Type B pancreatic cell (in vitro differentiated cells): ENCODE results near the gene SPEF1. TPM values are rescaled to one million over a fixed set of nuclear protein-coding genes. Genes with fewer than 3 reads are reported as not detected.
A peak's percentile ranks its signal among the peaks of the same experiment; 100 is the strongest.

Experiments used
- DNase-seq: peaks from one replicate; pipeline ENCODE4 v3.0.0; 2021; ENCODE audit warnings: mixed read lengths; ENCODE audit not compliant: unreplicated experiment; ENCODE audit errors: extremely low spot score
- H3K27ac Mint-ChIP-seq: 2 replicates; pipeline ENCODE4 v1.8.0; 2021; ENCODE audit warnings: mild to moderate bottlenecking, mixed read lengths
- H3K27me3 Mint-ChIP-seq: 2 replicates; pipeline ENCODE4 v1.8.0; 2021; ENCODE audit warnings: mixed read lengths
- H3K36me3 Mint-ChIP-seq: 2 replicates; pipeline ENCODE4 v1.8.0; 2021; ENCODE audit warnings: mixed read lengths
- H3K4me1 Mint-ChIP-seq: one replicate; pipeline ENCODE4 v1.8.0; 2021; ENCODE audit warnings: mixed read lengths; ENCODE audit not compliant: unreplicated experiment
- H3K4me3 Mint-ChIP-seq: 2 replicates; pipeline ENCODE4 v1.8.0; 2021; ENCODE audit warnings: mild to moderate bottlenecking, mixed read lengths
- H3K9me3 Mint-ChIP-seq: 2 replicates; pipeline ENCODE4 v1.8.0; 2021; ENCODE audit warnings: mixed read lengths
- CTCF ChIP-seq: fragments of 200-600 bp; sonication (generic); conservative IDR thresholded peaks from 2 replicates; pipeline ENCODE4 v1.5.0; 2021; ENCODE audit warnings: antibody characterized with exemption, mild to moderate bottlenecking
- total RNA-seq: library from RNA; stranded (reverse); gene quantifications from 2 replicates; pipeline ENCODE4 v1.2.1, GENCODE V29; 2021; ENCODE audit warnings: low replicate concordance

SPEF1 gene
- total RNA-seq, 1 donor from 2014 or later: 3.0 TPM

DNA sequence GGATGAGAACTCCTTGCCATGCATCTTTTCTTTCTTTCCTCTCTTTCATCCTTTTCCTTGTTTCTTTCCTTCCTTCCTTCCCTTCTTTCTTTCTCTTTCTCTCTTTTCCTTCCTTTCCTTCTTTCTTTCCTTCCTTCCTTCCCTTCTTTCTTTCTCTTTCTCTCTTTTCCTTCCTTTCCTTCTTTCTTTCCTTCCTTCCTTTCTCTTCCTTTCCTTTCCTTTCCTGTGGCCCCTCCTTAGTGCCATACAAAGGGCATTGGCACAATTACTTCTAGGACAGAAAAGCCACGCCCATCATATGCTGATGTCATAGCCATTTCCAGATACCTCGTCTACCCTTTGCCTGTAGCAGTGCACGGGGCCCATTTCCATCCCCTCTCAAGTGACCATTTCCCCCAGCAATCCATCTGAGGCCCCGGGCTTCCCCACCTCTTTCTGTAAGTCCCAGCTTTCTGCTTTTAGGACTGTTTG is 7.5 kb upstream of the SPEF1 start:
- Mint-ChIP-seq H3K4me3 (peak overlapping the region; percentile 68), H3K4me1 (peaks cover 12% of the 10 kb centered on the region), H3K27me3 (peaks cover 3% of the 10 kb centered on the region), H3K36me3 (no peaks in the 10 kb centered on the region), H3K27ac (peak overlapping the region; percentile 73), H3K9me3 (no peaks in the 10 kb centered on the region)
- no peak for DNase-seq
- TF ChIP-seq CTCF: no peak

GRCh38 chr20:3787324-3788014 is 6.2 kb upstream of the SPEF1 start:
- peak overlapping the region; percentile 82 for H3K4me3 Mint-ChIP-seq
- no peak overlapping the region for H3K27ac Mint-ChIP-seq
- H3K27me3 Mint-ChIP-seq: peaks cover 3% of the 10 kb centered on the region
- no peak for TF ChIP-seq CTCF
- H3K36me3 Mint-ChIP-seq: no peaks in the 10 kb centered on the region
- H3K4me1 Mint-ChIP-seq: peaks cover 22% of the 10 kb centered on the region
- no peaks in the 10 kb centered on the region for H3K9me3 Mint-ChIP-seq
- no peak for DNase-seq

GRCh38 chr20:3786665-3787323 is 5.5 kb upstream of the SPEF1 start, which contains the start of gene CENPB:
Gene CENPB, minus strand, starts transcription at chr20:3786740. Its CDS starts 257 bp downstream, at chr20:3786483.
- H3K36me3 Mint-ChIP-seq: no peaks in the 10 kb centered on the region

GRCh38 chr20:3786126-3786484 is 4.9 kb upstream of the SPEF1 start:
- H3K27ac Mint-ChIP-seq: peak overlapping the region; percentile 76
- no peak for DNase-seq
- H3K4me3 Mint-ChIP-seq: peak overlapping the region; percentile 91

More at GRCh38 chr20:3786665-3787323, 5.5 kb upstream of the SPEF1 start, which contains the start of gene CENPB:
- peaks cover 3% of the 10 kb centered on the region for H3K27me3 Mint-ChIP-seq
- peak within 1 kb of the TSS; percentile 91 for H3K4me3 Mint-ChIP-seq
- peak; percentile 91 for TF ChIP-seq CTCF
- H3K27ac Mint-ChIP-seq: peak within 1 kb of the TSS; percentile 76
- peaks cover 25% of the 10 kb centered on the region for H3K4me1 Mint-ChIP-seq
- no peaks in the 10 kb centered on the region for H3K9me3 Mint-ChIP-seq
- peak; percentile 97 for DNase-seq

More at GRCh38 chr20:3786126-3786484, 4.9 kb upstream of the SPEF1 start:
- Mint-ChIP-seq H3K36me3 (no peaks in the 10 kb centered on the region), H3K4me1 (peaks cover 32% of the 10 kb centered on the region), H3K27me3 (peaks cover 6% of the 10 kb centered on the region), H3K9me3 (no peaks in the 10 kb centered on the region)
- no peak for TF ChIP-seq CTCF
